ENCODE measurements around the gene SNX14.
"Not testable (repeated sequence)": the region's sequence is repeated elsewhere in the genome, so short reads cannot be mapped to it uniquely, and the experiment has no call there.

Gene SNX14, protein sequence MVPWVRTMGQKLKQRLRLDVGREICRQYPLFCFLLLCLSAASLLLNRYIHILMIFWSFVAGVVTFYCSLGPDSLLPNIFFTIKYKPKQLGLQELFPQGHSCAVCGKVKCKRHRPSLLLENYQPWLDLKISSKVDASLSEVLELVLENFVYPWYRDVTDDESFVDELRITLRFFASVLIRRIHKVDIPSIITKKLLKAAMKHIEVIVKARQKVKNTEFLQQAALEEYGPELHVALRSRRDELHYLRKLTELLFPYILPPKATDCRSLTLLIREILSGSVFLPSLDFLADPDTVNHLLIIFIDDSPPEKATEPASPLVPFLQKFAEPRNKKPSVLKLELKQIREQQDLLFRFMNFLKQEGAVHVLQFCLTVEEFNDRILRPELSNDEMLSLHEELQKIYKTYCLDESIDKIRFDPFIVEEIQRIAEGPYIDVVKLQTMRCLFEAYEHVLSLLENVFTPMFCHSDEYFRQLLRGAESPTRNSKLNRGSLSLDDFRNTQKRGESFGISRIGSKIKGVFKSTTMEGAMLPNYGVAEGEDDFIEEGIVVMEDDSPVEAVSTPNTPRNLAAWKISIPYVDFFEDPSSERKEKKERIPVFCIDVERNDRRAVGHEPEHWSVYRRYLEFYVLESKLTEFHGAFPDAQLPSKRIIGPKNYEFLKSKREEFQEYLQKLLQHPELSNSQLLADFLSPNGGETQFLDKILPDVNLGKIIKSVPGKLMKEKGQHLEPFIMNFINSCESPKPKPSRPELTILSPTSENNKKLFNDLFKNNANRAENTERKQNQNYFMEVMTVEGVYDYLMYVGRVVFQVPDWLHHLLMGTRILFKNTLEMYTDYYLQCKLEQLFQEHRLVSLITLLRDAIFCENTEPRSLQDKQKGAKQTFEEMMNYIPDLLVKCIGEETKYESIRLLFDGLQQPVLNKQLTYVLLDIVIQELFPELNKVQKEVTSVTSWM

DNA sequence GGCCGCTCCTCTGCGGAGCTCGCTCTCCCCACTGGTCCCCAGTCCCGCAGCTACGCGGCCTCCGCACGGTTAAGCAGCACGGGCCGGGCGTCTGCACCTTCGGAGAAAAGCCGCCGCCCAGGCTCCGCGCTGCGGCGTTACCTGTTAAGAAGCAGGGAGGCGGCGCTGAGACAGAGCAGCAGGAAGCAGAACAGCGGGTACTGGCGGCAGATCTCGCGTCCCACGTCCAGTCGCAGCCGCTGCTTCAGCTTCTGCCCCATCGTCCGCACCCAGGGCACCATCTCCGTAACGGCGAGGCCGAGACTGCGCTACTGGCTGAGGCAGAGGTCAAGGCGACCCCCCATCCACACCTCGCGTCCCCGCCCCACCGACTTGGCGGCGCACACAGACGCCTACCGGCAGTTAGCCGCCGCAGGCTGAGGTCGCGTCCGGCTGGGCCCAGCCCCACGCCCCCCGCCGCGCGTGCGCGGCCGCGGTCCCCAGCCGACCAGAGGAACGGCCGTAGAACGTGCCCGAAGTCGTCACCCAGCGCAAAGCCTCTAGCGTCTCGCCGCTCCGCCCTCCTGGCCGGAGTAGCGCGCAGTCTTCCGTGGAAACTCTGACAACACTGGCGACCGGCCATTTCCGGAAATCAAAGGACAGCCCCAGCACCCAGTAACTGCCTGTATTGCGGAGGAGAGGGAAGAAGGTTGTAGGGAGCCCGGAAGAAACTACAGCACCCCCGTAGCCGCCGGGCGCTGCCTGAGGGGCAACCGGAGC lies at the start of gene SNX14:
TSS of gene SNX14 (minus strand) at position 421 of the 759 bp plus-strand sequence. CDS start at position 281, 140 bp downstream.
- DNase-seq = peak; percentile 90

DNA sequence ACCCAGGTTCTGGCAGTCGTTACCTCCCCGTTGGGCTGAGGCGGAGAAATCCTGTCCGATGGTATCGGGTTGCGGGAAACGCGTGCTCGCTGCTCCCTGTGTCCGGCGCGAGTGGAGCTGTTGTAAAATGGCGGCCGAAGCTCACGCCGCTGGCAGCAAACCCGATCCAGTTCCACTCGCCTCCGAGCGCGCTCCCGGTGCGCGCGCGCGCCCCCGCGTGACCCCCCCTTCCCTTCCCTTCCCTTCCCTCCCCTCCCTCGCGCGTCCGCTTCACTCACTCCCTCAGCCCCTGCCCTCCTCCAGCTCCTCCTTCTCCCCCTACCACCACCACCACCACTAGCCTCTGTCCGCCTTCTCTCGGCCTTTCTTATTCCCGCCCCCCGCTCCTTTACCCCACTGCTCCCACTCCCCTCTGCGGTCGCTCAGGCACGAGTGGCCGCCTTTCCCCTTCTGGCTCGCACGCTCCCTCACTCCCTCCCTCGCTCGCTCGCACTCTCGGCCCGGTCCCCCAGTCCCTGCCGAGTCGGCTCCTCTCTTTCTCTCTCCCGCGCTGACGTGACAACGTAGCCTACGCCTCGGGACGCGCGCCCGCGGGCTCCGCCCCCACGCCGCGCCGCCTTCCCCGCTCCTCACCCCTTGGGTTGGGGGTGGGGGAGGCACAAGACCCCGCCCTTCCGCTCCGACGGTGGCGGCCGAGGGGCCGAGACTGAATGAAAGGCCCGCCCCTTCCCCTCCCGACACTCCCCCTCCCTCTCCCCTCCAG lies 49.3 kb upstream of the SNX14 start, which contains the start of gene SYNCRIP:
TSS of gene SYNCRIP (minus strand) at position 113 of the 763 bp plus-strand sequence. CDS start 1,447 bp downstream, outside the sequence.
- DNase-seq = peak; percentile 94

DNA sequence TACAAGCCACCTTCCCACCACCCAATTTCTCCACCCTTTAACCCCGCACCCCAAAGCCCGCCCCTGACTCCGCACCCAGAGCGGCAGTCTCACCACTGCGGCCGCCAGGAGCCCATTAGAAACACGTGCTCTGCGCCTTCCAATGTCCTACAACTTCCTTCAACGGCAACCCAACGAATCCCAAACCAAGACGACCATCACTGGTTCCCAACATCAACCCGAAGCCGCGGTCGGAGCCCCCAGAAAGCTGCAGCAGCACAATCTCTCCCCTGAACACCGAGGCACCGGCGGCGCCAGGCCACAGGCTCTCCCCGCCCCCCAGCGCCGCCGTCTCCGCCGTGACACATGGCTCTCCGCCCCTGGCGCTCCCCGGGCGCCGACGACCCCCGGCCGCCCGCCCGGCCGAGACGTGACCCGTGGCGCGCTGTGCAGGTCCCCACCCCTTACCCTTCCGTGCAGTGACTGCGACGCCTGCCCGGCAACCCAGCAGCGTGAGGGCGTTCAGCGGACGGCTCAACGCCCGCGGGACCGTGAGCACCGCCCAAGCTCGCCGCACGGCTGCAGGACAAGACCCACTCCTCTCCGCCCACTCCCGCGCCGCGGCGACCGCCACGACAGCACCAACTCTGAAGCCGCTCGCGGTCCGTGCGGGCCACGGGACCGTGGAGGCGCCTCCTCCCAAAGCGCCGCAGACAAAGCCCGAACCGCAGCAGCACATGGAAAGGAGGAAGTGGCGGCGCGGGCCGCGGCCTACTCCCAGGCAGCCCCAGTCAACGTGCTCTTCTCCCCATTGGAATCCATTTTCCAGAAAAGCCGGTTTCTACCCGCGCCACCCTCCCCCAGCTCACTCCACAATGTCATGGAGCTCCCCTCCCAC lies 48.5 kb upstream of the SNX14 start:
- DNase-seq = peak; percentile 38

DNA sequence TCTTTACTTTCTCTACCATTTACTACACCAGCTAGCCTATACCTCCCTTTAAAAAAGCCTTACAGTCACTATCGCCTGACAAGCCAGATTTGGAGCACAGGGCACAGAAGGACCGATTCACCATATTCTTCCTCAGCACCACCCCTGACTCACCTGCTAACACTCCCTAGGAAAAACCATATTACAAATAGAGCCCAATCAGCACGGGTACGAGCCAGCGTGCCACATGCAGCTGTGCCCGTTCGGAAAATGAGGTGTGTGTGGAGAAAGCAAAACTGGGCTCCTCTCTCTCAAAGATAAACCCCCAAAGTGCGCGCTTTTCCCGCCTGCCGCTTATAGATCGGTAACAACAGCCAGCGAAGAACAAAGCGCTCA lies 47.9 kb upstream of the SNX14 start:
- peak; percentile 27 for DNase-seq

DNA sequence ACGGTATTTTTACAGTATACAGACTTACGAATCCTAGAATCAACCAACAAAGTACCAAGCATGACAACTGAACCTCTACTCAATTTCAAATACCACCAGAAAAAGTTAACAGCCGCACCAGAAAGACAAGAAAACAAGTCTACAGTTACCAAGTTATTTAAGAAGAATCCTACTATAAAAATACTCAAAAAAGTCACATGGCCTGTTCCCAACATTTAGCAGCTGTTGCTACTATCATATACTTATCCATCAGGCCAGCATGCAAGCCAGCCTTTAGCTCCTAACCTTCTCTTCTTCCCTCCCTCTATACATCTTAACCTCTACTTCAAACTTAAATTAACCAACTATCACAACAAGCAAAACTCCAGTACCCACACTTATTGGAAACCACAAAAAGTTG lies 47.2 kb upstream of the SNX14 start:
- peak; percentile 18 for DNase-seq

DNA sequence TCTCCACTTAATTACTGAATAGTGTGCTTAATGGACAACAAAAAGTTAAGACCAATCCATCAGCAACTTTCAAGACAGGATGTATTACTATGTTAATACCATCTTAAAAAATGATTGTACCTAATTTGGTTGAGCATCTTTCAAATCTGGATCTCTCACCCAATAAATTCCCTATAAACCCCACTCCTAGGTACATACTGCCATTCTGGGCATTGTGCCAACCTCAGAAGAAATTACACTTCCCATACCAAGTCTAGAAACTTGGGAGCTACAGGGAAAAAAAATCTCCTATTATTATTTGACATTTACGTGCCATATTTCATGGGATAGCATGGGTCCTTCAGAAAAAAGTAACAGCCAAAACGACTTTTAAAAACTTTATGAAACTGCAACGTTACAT lies 43.9 kb upstream of the SNX14 start:
- no peak for DNase-seq

DNA sequence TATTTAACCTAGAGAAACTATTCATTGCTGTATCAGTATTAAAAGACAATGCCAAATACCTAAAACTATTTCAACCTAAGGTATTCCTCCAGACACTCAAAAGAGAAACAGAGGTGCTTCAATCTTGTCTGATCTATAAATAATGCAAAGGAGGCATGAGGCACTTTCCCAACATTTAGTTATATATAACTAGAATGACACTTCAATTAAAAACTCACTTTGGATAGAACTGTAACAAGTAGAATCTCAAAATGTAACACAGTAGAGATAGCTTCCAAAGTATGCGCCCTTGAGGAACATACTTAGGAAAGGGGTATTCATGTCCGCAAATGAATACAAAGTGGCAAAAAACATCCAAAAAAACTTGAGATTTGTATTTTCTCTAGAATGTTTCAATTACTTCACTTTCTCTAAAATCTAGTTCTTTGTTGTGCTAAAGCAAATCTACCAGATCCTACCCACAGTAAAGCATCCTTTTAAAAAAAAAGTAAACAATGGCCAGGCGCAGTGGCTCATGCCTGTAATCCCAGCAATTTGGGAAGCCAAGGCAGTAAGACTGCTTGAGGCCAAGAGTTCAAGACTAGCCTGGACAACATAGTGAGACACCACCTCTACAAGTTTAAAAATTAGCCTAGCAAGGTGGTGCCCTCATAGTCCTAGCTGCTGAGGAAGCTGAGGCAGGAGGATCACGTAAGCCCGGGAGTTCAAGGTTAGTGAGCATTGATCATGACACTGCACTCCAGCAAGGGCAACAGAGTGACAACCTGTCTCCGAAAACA lies 38.7 kb upstream of the SNX14 start:
- DNase-seq = no peak

DNA sequence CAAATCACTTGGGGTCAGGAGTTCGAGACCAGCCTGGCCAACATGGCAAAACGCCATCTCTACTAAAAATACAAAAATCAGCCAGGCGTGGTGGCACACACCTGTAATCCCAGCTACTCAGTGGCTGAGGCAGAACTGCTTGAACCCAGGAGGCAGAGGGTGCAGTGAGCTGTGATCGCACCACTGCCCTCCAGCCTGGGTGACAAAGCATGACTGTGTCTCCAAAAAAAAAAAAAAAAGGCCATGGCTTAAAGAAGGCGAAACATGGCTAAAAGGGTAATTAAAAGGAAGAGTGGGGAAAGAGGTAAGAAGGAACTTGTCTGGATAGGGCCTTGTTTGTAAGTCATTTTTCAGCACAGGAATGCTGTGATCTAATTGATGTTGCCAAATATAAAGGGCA lies 37.5 kb upstream of the SNX14 start:
- DNase-seq = not testable (repeated sequence)

DNA sequence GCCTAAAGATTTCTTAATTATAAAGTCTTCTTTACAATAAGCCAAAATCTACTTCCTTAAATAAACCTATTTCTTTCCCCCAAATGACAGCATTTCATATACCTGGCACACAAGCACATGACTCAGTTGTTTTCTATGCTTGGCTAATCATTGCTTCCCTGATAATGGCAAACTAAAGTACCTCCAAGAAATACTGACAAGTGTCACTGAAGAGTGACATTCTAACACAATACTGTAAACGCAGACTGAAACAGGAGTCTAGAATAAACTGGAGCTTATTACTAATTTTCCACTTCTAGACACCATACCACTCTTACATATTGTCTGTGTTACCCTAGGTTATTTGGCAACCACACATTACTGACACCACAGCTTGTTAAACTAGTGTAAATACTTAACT lies 34.7 kb upstream of the SNX14 start:
- no peak for DNase-seq

DNA sequence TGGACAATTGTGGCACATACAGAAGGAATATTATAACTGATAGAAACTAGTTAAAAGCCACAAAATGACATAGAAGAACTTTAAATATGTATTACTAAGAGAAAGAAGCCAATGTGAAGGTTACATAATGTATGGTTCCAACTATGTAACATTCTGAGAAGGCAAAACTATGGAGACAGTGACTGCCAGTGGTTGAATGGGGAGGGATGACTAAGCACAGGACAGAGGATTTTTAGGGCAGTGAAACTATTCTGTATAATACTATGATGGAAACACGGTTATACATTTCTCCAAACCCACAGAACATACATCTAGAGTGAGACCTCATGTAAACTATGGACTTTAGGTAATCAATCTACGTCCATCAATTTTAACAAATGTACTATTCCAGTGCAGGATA lies 26.6 kb upstream of the SNX14 start:
- DNase-seq = no peak

DNA sequence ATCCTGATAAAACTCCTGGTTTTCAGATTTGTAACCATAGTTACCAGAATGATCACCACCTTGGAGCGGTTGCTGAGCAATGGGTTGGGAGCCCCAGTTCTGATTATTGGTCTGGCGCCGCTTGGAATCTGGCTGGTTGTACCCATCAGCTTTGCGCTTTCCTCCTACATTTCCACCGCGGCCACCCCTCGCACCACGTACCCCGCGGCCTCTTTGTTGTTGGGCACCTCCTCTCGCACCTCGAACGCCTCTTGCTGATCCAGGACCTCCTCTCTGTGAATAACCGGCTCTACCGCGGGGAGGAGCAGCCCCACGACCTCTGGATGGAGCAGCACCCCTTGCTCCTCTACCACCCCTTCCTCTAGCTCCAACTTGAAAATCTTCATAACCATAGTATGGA lies 21.1 kb upstream of the SNX14 start:
- no peak for DNase-seq

DNA sequence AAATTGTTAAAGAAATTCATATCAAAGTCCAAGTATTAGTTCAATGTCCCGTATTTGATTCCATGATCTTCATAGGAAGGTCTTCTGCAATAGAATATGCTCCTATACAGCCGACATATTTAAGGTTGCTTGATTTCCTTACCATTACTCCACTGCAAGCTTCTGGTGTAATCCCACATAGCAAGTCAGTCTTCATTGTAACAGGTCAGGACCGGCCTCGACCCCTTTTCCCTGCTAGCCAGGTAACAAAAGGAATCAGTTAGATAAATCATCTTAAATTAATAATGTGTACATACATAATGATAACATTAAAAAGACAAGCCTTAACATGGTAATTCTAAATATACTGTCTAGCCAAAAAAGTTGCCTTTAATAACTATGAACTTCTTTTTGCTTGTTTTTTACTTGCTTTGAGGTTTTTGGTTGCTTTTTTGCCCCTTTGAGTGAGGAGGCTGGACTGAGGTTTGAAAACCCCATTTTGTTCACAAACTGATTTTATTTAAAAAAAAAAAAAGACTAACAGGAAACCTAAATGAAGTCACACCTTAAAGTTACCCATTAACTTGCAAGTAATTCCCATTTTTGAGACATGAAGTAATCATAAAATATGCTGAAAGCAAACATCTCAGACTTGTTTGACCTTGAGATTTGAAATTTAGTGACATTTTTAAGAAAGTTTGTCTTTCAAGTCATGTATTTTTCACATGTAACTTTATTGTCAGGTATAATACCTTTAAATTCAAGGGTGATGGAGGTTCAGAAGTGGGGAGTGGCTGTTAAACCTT lies 19.2 kb upstream of the SNX14 start:
- DNase-seq = no peak

DNA sequence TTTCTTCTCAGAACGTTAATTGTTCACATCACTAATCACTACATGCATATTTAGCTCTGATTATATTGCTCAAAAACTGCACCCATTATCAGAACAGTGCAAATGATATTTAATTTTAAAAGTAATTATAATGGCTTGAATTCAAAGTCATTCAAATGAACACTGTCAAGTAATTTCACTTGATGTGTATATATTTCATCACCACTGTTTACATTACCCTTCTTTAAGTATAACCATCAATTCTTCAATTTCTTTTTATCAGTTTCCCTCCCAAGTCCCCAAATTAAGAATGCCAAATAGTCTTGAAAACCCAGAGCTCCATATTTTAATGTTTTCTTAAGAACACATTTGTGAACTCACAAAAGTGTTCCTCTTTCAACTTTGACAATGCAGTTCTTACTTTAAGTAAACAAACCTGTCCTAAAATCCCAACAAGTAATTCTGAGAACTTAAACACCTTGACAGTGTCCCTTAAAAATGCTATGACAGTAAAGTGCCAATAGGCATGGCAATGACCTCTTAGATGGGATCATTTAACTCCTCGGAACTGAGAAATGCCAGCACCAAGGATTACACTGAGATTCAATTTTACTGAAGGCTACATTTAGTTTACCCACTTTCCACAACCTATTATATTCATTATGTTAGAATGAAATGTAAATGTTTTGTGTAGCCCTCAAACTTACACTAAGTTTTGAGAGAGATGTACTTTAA lies 16.7 kb upstream of the SNX14 start:
- DNase-seq = no peak

DNA sequence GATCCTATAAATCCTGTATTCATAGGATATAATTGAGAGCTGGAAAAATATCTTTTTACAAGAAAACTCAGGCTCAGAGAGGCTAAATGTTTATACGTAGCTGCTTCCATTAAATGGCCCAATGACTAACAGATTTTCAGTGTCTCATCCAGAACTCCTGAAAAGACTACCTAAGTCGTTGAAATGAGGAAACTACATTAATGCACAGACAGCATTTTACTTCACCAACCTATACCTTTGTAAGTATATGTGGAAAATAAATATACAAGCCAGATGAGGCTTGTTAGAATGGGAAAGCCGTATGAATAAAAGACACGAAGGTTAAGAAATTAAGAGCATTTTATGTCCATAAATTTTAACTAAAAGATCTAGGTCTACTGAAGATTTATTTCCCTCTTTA lies 8.4 kb upstream of the SNX14 start:
- DNase-seq = no peak

DNA sequence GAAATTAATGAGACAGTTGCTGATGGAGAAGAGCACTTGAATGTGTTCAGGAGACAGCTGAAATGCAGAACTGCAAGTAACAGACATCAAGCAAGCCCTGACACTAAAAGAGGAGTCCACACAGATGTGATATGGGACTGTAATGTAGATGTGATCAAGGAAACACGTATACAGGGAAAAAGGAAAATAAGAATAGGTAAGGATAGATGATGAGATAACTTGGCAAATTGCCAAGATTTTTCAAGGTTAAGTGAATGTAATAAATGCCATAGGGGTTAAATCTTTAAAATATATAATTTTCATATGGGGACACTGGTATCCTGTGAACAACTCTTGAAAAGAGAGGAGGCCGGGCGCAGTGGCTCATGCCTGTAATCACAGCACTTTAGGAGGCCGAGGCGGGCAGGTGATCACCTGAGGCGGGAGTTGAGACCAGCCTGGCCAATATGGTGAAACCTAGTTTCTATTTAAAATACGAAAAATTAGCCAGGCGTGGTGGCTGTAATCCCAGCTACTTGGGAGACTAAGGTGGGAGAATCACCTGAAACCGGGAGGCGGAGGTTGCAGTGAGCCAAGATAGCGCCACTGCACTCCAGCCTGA lies 7.2 kb upstream of the SNX14 start:
- DNase-seq = no peak

DNA sequence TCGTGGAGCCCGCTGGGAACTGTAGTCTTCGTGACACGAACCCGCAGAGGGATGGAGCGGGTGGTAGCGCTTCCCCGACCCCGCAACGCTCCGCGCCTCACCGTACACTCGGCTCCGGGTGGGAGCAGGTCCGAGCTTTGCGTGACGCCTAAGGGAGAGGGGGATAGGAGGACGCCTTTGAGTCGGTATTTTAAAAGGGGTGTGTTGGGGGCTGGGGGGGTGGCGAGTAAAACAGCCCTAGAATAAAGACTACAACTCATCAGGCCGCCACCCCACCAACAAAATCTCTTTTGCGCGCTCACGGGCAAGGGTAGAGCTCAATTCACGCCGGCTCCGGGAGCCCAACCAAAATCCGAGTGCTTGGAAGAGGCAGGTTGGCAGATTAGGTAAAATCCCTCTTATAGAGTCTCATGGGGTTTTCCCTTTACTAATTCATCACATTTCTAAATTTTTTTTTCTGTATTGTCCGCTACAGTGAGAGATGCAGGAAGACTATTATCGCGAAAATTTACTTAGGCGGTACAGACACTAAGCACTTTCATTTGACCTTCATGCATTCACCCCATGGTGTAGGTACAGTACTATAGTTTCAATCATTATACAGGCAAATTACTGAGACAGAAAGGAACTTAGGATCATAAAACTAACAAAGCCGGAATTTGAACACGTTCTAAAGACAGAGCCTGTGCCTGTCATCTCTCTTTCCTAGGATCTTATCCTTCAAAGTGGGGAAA lies 706 bp upstream of the SNX14 start:
- DNase-seq = peak; percentile 57

DNA sequence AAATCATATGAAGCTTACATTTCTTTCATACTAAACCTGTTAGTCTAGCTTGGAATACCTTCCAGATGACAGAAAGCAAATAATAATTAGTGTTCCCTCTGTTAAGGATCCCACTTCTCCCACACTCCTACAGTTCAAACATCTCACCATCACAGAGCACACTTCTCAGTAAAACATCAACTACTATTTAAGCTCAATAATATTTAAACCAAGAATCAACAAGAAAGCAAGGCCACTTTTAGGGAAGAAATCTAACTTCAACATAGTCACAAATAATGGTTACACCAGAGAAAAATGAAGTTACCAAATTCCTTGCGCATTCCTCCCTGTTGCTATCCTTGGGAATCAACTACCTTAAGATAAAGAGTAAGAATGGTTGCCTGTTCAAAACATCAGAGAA lies 1.6 kb downstream of the SNX14 start:
- no peak for DNase-seq

DNA sequence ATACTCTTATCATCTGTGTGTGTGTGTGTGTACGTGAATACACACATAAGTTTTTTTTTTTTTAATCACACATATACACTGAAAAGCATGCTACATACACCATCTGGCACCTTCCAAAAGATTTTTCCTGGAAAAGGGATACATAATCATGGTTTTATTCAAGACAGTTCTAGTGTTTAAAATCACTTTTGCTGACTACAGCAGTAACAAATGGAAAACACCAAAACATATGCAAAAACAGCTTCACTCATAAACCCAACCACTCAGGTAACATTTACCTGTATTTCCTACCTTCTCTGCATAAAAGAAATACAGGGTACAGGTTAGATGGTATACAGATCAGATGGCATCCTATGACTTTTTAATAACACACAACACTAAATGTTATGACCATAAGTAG lies 2.5 kb downstream of the SNX14 start:
- DNase-seq = no peak
